OCI-LY1 (cell line): Measurements from ENCODE around the gene STEAP2.

Source experiments
- H2AFZ ChIP-seq: fragments of 200-600 bp; sonication (generic), shearing (Covaris generic); 2 replicates; pipeline ENCODE4 v1.6.0; 2014; ENCODE audit warnings: antibody characterized with exemption, mild to moderate bottlenecking, low read length
- H3F3A ChIP-seq: fragments of 200-600 bp; sonication (generic), shearing (Covaris generic); 2 replicates; pipeline ENCODE4 v1.6.0; 2014; ENCODE audit warnings: mild to moderate bottlenecking, antibody characterized with exemption, low read length, moderate library complexity; ENCODE audit not compliant: insufficient read depth
- H3K27ac ChIP-seq: fragments of 200-600 bp; sonication (generic); 2 replicates; pipeline ENCODE4 v1.5.1; 2014; ENCODE audit warnings: low read length, mixed run types, mild to moderate bottlenecking, low read depth; ENCODE audit not compliant: poor library complexity, severe bottlenecking
- H3K27me3 ChIP-seq: fragments of 200-600 bp; sonication (generic); 2 replicates; pipeline ENCODE4 v1.6.0; 2014; ENCODE audit warnings: antibody characterized with exemption, mild to moderate bottlenecking, low read length, moderate library complexity; ENCODE audit not compliant: insufficient read depth
- H3K36me3 ChIP-seq: fragments of 200-600 bp; sonication (generic); 2 replicates; pipeline ENCODE4 v1.6.1; 2014; ENCODE audit warnings: mild to moderate bottlenecking, antibody characterized with exemption, low read length, moderate library complexity, mixed read lengths; ENCODE audit not compliant: insufficient read depth
- H3K4me1 ChIP-seq: fragments of 200-600 bp; sonication (generic); 2 replicates; pipeline ENCODE4 v1.5.1; 2014; ENCODE audit warnings: mild to moderate bottlenecking, low read length, moderate library complexity; ENCODE audit not compliant: insufficient read depth, severe bottlenecking
- H3K4me2 ChIP-seq: fragments of 200-600 bp; sonication (generic), shearing (Covaris generic); 2 replicates; pipeline ENCODE4 v1.6.1; 2014; ENCODE audit warnings: low read length
- H3K4me3 ChIP-seq: fragments of 200-600 bp; sonication (generic); 2 replicates; pipeline ENCODE4 v1.5.1; 2014; ENCODE audit warnings: low read length, low read depth, mild to moderate bottlenecking, mixed read lengths; ENCODE audit not compliant: poor library complexity, severe bottlenecking
- H3K79me2 ChIP-seq: fragments of 200-600 bp; shearing (Covaris generic); 2 replicates; pipeline ENCODE4 v1.6.1; 2016; ENCODE audit warnings: mixed run types, low read length, mixed read lengths; ENCODE audit not compliant: insufficient read depth
- H3K9ac ChIP-seq: fragments of 200-600 bp; sonication (generic), shearing (Covaris generic); 2 replicates; pipeline ENCODE4 v1.6.1; 2014; ENCODE audit warnings: mild to moderate bottlenecking, low read length, mixed read lengths
- H3K9me2 ChIP-seq: fragments of 200-600 bp; sonication (generic), shearing (Covaris generic); 2 replicates; pipeline ENCODE4 v1.6.1; 2014; ENCODE audit warnings: low read depth, mild to moderate bottlenecking, low read length, mixed read lengths
- H3K9me3 ChIP-seq: fragments of 200-600 bp; shearing (Covaris generic); 2 replicates; pipeline ENCODE4 v1.6.1; 2014; ENCODE audit warnings: low read length, mixed read lengths
- H4K20me1 ChIP-seq: fragments of 200-600 bp; sonication (generic), shearing (Covaris generic); 2 replicates; pipeline ENCODE4 v1.6.0; 2016; ENCODE audit warnings: mild to moderate bottlenecking, low read length; ENCODE audit not compliant: insufficient read depth
- CTCF ChIP-seq: fragments of 200-600 bp; sonication (generic), shearing (Covaris generic); IDR thresholded peaks from 2 replicates; pipeline ENCODE4 v1.5.1; 2017; ENCODE audit warnings: mild to moderate bottlenecking, antibody characterized with exemption, low read length, moderate library complexity, mixed read lengths
- EZH2 ChIP-seq: fragments of 200-600 bp; sonication (generic), shearing (Covaris generic); IDR thresholded peaks from 2 replicates; pipeline ENCODE4 v1.8.0; 2017; ENCODE audit warnings: borderline replicate concordance, mixed run types, mild to moderate bottlenecking, antibody characterized with exemption, low read length, moderate library complexity, mixed read lengths

Gene STEAP2

GRCh38 chr7:90187507-90188050 lies 24.0 kb upstream of the STEAP2 start:
- Histone ChIP-seq H3K27ac (no peak overlapping the region), H3K36me3 (no peaks in the 10 kb centered on the region), H4K20me1 (no peaks in the 10 kb centered on the region), H3K4me1 (no peaks in the 10 kb centered on the region), H3K9me2 (no peaks in the 10 kb centered on the region), H3K9ac (no peak overlapping the region), H2AFZ (no peak overlapping the region), H3K9me3 (peaks cover 18% of the 10 kb centered on the region), H3K79me2 (no peaks in the 10 kb centered on the region), H3K27me3 (no peaks in the 10 kb centered on the region), H3K4me2 (no peak overlapping the region), H3F3A (no peaks in the 10 kb centered on the region), H3K4me3 (no peak overlapping the region)
- TF ChIP-seq EZH2 (no peak), CTCF (no peak)

- Histone ChIP-seq H3K27ac (no peak overlapping the region), H3K79me2 (no peaks in the 10 kb centered on the region), H3K9ac (no peak overlapping the region), H3K36me3 (no peaks in the 10 kb centered on the region), H3K4me1 (no peaks in the 10 kb centered on the region), H3K9me3 (peaks cover 21% of the 10 kb centered on the region), H3F3A (no peaks in the 10 kb centered on the region), H4K20me1 (no peaks in the 10 kb centered on the region), H3K4me3 (no peak overlapping the region), H3K9me2 (no peaks in the 10 kb centered on the region), H3K4me2 (no peak overlapping the region), H2AFZ (no peak overlapping the region), H3K27me3 (no peaks in the 10 kb centered on the region)
- TF ChIP-seq EZH2 (no peak), CTCF (no peak)
These were observed 23.3 kb upstream of the STEAP2 start for GRCh38 chr7:90188281-90188680.

GRCh38 chr7:90190995-90191394 lies 20.5 kb upstream of the STEAP2 start:
- TF ChIP-seq EZH2 (no peak), CTCF (no peak)
- H3K4me2 ChIP-seq: no peak overlapping the region
- no peaks in the 10 kb centered on the region for H3K36me3 ChIP-seq
- H3K9ac ChIP-seq: no peak overlapping the region
- H3K27me3 ChIP-seq: no peaks in the 10 kb centered on the region
- no peaks in the 10 kb centered on the region for H4K20me1 ChIP-seq
- no peaks in the 10 kb centered on the region for H3K9me2 ChIP-seq
- peaks cover 21% of the 10 kb centered on the region for H3K9me3 ChIP-seq
- H3K79me2 ChIP-seq: no peaks in the 10 kb centered on the region
- no peaks in the 10 kb centered on the region for H3K4me1 ChIP-seq
- no peak overlapping the region for H3K4me3 ChIP-seq
- no peaks in the 10 kb centered on the region for H3F3A ChIP-seq
- no peak overlapping the region for H3K27ac ChIP-seq
- no peak overlapping the region for H2AFZ ChIP-seq
